ENCODE data around the gene MYO15B.
"Not testable (repeated sequence)": the region's sequence is repeated elsewhere in the genome, so short reads cannot be mapped to it uniquely, and the experiment has no call there.

Gene MYO15B

GRCh38 chr17:75627094-75627493 is 39.5 kb downstream of the MYO15B start:
- FAIRE-seq = no peak

DNA sequence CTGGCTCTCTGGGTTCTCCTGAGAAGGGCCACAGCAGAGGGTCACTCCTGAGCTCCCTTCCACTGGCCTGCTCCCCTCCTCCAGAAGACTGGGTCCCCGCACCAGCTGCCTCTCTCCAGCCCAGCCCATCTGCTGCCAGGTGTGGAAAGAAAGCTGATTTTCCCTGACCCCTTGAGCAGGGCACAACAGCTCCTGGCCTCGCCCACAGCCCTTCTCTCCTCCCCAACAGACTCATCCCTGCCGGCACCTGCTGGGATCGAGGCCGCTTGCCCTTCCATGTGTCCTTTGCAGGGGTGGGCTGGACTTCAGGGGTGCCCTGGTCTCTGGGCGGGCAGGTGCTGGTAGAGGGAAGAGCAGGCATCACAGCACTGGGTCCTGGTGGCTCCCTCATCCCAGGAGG is 40.8 kb downstream of the MYO15B start:
- FAIRE-seq = no peak

DNA sequence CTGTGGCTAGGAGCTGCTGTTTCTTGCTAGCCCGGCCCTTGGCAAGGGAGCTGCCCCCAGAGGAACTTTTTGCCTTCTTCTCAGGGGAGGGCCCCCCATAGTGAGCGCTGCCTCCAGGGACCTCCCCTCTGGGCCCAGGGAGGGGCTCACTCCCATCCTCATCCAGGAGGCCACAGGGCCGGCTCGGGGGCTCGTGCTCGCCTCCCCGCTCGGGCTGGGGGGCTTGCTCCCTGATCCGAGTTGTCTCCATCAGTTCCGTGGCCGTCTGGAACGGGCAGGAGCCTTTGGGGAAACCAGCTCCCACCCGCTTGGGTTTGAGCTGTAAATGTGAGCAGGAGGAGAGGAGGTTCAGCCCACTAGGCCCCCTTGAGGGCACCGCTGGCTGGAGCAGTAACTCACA is 41.6 kb downstream of the MYO15B start:
- FAIRE-seq = no peak

DNA sequence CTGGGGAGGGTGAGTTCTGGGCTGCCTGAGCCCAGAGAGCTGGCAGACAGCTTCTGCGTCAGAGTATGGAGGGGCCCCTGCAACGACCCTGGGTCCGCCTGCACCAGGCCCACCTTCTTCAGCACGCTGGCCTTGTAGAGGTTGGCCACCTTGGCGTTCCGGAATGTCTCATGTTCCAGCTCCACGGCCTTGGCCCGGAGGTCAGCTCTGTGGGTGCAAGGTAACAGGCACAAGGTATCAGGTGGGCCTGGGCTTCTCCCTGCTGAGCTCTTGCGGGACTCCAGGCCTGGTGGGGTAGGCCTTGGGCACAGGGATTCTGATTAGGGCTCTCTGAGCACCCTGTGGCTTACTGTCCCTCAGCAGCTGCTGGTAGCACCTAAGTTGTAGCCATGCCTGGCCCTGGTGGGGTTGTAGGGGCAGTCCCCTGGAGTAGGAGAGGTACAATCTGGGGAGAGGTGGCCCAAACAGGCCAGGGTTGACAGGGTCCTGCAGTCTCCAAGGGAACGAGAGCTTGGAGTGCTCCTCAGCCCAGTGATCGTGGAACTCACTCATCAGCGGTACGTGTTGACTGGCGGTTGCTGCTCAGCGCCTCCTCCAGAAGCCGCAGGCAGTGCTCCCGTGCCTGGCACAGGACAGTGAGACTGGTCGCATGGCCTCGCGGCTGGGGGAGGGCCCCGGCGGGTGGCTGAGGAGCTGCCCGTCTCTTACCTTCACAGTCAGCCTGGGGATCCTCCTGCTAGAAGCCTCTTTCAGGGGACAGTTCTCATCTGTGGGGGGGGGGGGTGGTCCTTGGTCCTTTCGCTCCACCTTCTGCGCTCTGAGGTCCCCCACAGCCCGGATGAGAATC is 42.7 kb downstream of the MYO15B start:
- no peak for FAIRE-seq

GRCh38 chr17:75631353-75631752 is 43.8 kb downstream of the MYO15B start:
- no peak for FAIRE-seq

GRCh38 chr17:75632428-75632827 is 44.8 kb downstream of the MYO15B start:
- no peak for FAIRE-seq

- FAIRE-seq = no peak
These were observed 45.4 kb downstream of the MYO15B start, which contains the start of gene SMIM5 for GRCh38 chr17:75632863-75633485. TSS of gene SMIM5 (plus strand) at chr17:75633434. CDS start at chr17:75640202, 6,768 bp downstream.

DNA sequence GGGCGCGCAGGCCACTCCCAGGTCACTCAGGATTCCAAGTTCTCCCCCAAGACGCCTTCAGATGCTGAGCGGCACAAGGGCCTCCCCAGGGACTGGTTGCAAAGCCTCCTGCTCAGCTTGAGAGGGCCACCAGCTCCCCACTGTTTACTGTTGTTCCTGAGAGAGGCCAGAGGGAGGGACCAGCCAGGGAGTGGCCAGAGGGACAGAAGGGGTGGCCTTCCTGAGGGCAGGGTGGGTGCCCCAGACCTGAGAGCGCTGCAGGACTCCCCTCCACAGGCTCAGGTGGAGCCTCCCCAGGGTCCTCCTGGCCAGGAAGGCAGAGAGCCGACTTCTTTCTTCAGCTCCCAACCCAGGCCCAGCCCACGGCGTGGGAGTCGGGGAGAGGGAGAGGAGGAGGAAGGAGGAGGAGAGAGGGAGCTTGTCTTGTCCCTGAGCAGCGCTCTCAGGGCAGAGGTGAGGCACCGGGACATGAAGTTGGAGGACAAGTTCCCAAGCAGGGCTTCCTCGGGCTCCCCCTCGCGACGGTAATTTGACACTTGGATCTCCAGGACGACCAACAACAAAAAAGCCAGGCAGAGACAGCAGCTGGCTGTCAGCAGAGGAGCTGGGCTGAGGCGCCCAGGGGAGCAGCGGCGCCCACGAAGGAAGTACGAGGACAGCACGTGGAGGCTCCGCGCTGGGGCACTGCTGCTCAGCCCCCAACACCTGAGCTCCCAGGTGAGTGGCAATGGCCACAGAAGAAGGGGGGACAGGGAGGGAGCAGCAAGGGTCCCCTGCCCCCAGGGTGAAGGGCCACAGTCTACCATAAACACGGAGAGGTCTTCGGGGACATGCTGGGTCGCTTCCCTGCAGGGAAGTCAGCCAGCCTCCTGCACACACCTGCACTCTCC is 46.1 kb downstream of the MYO15B start:
- no peak for FAIRE-seq

GRCh38 chr17:75634376-75634740 is 46.8 kb downstream of the MYO15B start:
- no peak for FAIRE-seq

DNA sequence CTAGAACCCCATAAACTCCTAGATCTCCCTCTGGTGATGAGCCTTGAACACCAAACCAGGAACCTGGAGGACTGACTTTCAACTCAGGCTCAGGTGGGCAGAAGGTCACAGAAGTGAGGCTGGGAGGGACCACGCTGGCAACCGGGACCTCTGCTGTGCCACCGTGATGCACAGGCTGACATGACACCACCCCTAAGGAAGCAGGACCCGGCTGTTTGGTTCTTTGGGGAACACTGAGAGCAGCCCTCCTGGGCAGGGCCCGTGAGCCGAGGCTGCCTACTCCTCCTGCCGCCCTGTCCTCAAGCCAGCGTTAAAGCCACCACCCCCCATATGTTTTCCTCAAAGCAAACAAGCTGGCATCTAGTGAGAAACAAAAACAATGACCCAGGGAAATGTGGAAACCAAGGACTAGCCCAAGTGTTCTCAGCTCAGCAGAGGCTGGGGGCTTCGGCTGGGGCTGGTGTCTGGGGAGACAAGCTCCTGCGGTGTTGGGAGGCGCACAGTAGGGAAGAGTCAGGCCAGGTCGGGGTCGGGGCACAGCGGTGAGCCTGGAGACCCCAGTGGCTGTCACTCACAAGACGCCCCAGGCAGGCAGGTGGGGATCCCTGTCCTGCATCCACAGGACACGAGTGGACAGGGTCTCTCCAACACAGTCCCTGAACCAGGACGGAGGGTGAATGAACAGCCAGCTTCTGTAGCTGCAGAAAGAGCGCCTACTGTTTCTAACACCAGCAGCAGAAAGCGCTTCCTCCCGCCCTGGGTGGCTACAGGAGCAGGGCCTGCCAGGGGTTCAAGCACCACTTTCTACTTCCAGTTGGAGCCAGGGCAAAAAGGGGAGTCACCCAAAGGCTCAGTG is 47.4 kb downstream of the MYO15B start:
- no peak for FAIRE-seq

DNA sequence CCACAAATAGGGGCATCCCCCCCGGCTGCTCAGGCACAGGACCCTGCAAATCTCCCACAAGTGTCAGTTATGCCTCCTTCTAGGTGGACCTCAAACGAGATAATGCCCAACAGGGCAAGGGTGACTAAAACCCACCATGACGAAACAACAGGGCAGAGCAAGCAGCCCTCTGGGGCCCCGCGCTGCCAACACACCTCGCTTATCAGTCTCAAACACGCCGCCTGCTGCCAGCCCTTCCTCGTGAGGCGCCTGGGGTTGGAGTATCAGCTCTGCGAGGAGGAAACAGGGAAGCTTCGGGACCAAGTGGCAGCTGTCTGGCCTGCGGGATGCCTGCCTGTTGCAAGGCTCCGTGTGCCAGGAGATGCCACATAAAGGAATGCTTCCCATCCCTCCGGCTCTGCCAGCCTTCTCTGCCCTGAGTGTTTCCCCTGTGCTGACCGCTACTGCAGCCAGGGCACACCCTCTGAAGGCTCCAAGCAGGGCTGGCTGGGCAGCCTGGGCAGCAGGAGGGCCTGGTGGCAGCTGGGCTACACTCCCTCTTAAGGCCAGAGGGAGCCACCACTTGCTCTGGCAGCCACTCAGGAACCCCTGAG is 48.1 kb downstream of the MYO15B start:
- FAIRE-seq = no peak

GRCh38 chr17:75636381-75637142 is 49.0 kb downstream of the MYO15B start:
- FAIRE-seq = no peak

GRCh38 chr17:75637143-75637538 is 49.5 kb downstream of the MYO15B start:
- no peak for FAIRE-seq

DNA sequence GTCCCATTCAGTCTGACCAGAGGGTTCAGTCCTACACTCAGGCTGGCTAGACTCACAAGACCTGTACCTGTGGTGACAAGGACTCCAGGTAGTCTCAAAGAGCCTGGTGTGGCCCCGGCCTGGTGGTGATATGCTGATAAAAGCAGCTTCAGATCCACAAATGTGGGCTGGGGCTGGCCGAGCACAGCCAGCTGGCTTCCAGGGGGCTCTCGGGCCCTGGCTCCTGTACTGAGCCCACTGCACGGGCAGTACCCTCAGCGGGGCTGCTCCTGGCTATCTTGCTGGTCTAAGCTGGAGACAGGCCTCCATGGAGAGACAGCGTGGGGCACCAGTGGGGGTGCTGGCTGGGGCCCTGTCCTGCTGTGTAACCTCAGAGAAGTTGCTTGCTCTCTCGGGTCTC is 50.0 kb downstream of the MYO15B start:
- FAIRE-seq = no peak

DNA sequence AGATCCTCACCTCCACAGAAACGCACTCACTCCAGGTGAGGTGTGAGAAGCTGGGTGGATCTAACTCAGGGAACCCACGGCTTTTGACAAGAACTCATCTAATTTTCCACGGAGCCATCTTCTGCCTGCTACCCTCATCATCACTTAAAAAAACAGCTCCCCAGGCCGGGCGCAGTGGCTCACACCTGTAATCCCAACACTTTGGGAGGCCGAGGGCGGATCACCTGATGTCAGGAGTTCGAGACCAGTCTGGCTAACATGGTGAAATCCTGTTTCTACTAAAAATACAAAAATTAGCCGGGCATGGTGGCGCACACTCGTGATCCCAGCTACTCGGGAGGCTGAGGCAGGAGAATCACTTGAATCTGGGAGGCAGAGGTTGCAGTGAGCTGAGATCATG is 50.4 kb downstream of the MYO15B start:
- FAIRE-seq = not testable (repeated sequence)

GRCh38 chr17:75638893-75639292 is 51.3 kb downstream of the MYO15B start:
- FAIRE-seq = no peak

DNA sequence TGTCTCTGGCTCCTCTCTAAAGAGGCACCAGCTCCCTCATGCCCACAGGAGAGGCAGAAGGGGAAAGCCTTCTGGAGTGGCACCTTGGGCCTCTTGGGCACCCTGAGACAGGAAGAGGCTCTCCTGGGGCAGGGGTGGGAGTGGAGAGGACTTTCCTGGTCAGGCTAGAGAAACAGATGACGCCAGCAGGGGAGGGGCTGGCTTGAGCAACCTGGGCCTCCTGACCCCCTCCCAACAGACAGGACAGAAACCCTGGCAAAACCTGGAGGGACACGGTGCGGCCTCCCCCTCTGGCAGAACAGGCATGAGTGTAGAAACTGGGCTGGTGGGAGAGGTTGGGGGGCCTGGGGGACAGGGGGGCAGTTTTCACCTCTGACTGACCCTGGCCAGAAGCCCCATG is 51.7 kb downstream of the MYO15B start:
- no peak for FAIRE-seq

GRCh38 chr17:75639771-75640555 is 52.4 kb downstream of the MYO15B start:
- FAIRE-seq = no peak

DNA sequence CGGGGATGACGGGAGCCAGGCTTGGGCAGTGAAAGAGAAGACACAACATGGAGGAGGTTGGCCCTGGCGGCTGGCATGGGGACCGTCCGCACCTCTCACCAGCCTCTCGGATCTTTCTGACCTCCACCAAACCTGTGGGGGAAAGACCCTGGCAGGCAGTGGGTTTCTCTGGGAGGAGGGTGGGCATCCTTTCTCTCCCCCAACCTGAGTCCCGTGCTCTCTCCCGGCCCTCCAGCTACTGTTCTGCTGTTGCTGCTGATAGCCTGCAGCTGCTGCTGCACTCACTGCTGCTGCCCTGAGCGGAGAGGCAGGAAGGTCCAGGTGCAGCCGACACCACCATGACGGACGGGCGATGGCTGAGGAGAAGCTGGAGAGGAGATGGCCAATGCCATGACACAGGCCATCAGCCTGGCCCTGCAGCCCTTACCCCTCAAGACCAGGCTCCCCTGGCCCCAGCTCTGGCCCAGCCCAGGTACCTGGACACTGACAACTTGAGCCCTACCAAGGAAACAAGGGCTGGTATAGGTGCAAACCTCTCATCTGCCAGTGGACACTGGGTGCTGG is 53.0 kb downstream of the MYO15B start:
- FAIRE-seq = no peak

DNA sequence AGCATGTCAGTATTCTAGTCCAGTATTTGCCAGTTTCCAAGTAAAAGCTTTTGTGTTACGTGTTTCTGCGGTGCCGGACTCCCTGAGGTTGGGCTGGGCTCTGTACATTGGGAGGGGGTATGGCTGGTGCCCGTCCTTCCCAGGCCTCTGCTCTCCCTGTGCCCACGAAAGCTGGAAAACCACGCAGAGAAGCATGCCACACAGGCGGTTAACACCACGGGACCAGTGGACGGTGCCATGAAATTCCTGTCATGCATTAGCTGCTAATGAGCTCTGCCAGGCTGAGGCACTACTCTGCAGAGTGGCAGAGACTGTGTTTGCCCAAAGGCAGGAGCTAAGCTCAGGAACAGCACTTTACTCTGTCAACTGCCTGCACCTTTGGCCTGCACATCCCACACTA is 53.7 kb downstream of the MYO15B start:
- FAIRE-seq = no peak

Data from TTC549 (cell line).